Calu3 (cell line): ENCODE measurements around the gene PIP5K1A. TPM values are rescaled to one million over a fixed set of nuclear protein-coding genes. Genes with fewer than 3 reads are reported as not detected.

ENCODE experiments used
- BruUV-seq: library from RNA; stranded (reverse); fragments of 400-500 nt; replicated peaks from 2 replicates; lab custom pipeline; 2021; lab: Mats Ljungman, UMichigan
- CTCF ChIA-PET: fragments of 300-600 bp; sonication (Branson Sonifier 250); formaldehyde crosslinking; loops from one replicate; lab custom pipeline; 2022; ENCODE audit warnings: antibody characterized with exemption; lab: Charles Lee
- DNase-seq: peaks from one replicate; pipeline ENCODE4 v3.0.0; 2022
- H3K27ac Mint-ChIP-seq: one replicate; pipeline ENCODE4 v1.8.0; 2022; ENCODE audit warnings: mixed read lengths; ENCODE audit not compliant: unreplicated experiment
- H3K27me3 Mint-ChIP-seq: one replicate; pipeline ENCODE4 v1.8.0; 2022; ENCODE audit warnings: mixed read lengths; ENCODE audit not compliant: unreplicated experiment
- H3K36me3 Mint-ChIP-seq: one replicate; pipeline ENCODE4 v1.8.0; 2022; ENCODE audit warnings: mild to moderate bottlenecking, moderate library complexity, mixed read lengths; ENCODE audit not compliant: insufficient read depth, unreplicated experiment
- H3K4me1 Mint-ChIP-seq: one replicate; pipeline ENCODE4 v1.8.0; 2022; ENCODE audit warnings: mild to moderate bottlenecking, low read depth, mixed read lengths; ENCODE audit not compliant: unreplicated experiment
- H3K4me3 Mint-ChIP-seq: one replicate; pipeline ENCODE4 v1.8.0; 2022; ENCODE audit warnings: mild to moderate bottlenecking, low read depth, moderate library complexity, mixed read lengths; ENCODE audit not compliant: unreplicated experiment
- H3K9me3 Mint-ChIP-seq: one replicate; pipeline ENCODE4 v1.8.0; 2022; ENCODE audit warnings: low read depth, mixed read lengths; ENCODE audit not compliant: unreplicated experiment
- CTCF ChIP-seq: fragments of 200-600 bp; IDR thresholded peaks from one replicate; pipeline ENCODE4 v1.8.0; 2022; ENCODE audit warnings: antibody characterized with exemption; ENCODE audit not compliant: unreplicated experiment
- intact Hi-C: fragments of 100-400 bp; cut with micrococcal nuclease; formaldehyde crosslinking; loops from one replicate; pipeline ENCODE4 v1.10.0; 2022; ENCODE audit not compliant: unreplicated experiment
- total RNA-seq: library from RNA; stranded (reverse); gene quantifications from 2 replicates; pipeline ENCODE4 v1.2.3, GENCODE V29; 2022

PIP5K1A gene
- total RNA-seq, 1 experiment from 2014 or later = 96.2 TPM

GRCh38 chr1:151292207-151293030 lies 94.1 kb downstream of the PIP5K1A start:
- H3K4me1 Mint-ChIP-seq = no peaks in the 10 kb centered on the region
- CTCF ChIA-PET = interaction anchor here (2.4 kb wide), 1 partner anchor 49 kb away, joined by 8 read pairs; no protein-coding TSS in a partner anchor

GRCh38 chr1:151293093-151293492 lies 94.7 kb downstream of the PIP5K1A start:
- Mint-ChIP-seq H3K27me3 (no peaks in the 10 kb centered on the region), H3K36me3 (peaks cover 74% of the 10 kb centered on the region)

More at GRCh38 chr1:151292207-151293030, 94.1 kb downstream of the PIP5K1A start:
- Mint-ChIP-seq H3K9me3 (no peaks in the 10 kb centered on the region), H3K27ac (peak overlapping the region; percentile 16), H3K36me3 (peaks cover 75% of the 10 kb centered on the region), H3K27me3 (no peaks in the 10 kb centered on the region), H3K4me3 (no peak overlapping the region)
- DNase-seq = no peak
- TF ChIP-seq CTCF = no peak
- BruUV-seq = TSS peak; percentile 18
- intact Hi-C loops = no loop called here

GRCh38 chr1:151294742-151295462 lies 96.5 kb downstream of the PIP5K1A start:
- peaks cover 73% of the 10 kb centered on the region for H3K36me3 Mint-ChIP-seq
- no peak for TF ChIP-seq CTCF
- H3K27me3 Mint-ChIP-seq = no peaks in the 10 kb centered on the region
- DNase-seq = no peak
- no TSS peak for BruUV-seq
- H3K4me3 Mint-ChIP-seq = no peak overlapping the region
- intact Hi-C loops = no loop called here
- H3K27ac Mint-ChIP-seq = no peak overlapping the region
- H3K9me3 Mint-ChIP-seq = no peaks in the 10 kb centered on the region
- no peaks in the 10 kb centered on the region for H3K4me1 Mint-ChIP-seq
- CTCF ChIA-PET = no interaction called here

More at GRCh38 chr1:151293093-151293492, 94.7 kb downstream of the PIP5K1A start:
- intact Hi-C loops = no loop called here
- Mint-ChIP-seq H3K27ac (peak overlapping the region; percentile 16), H3K9me3 (no peaks in the 10 kb centered on the region), H3K4me1 (no peaks in the 10 kb centered on the region), H3K4me3 (no peak overlapping the region)
- CTCF ChIA-PET = interaction anchor here (2.4 kb wide), 1 partner anchor 48 kb away, joined by 8 read pairs; no protein-coding TSS in a partner anchor
- no TSS peak for BruUV-seq
- no peak for DNase-seq
- no peak for TF ChIP-seq CTCF

Other genes starting within 250 kb of the PIP5K1A start
- gene CERS2, start 223.7 kb upstream of the PIP5K1A start, total RNA-seq = 214 and 226 TPM in 2 replicates
- 15.4 and 20.1 TPM in 2 replicates for gene ANXA9, start 216.3 kb upstream of the PIP5K1A start, total RNA-seq
- gene MINDY1, start 191.7 kb upstream of the PIP5K1A start, total RNA-seq = 17.2 and 17.6 TPM in 2 replicates
- gene PRUNE1, start 190.1 kb upstream of the PIP5K1A start, total RNA-seq = 15.9 and 16.0 TPM in 2 replicates
- 1.2 and 2.4 TPM in 2 replicates for gene BNIPL, start 162.0 kb upstream of the PIP5K1A start, total RNA-seq
- 8.5 and 9.5 TPM in 2 replicates for gene C1orf56, start 150.8 kb upstream of the PIP5K1A start, total RNA-seq
- gene CDC42SE1, start 138.9 kb upstream of the PIP5K1A start, total RNA-seq = 103 and 110 TPM in 2 replicates
- 1.5 and 2.1 TPM in 2 replicates for gene MLLT11, start 138.2 kb upstream of the PIP5K1A start, total RNA-seq
- 10.9 and 13.6 TPM in 2 replicates for gene GABPB2, start 127.8 kb upstream of the PIP5K1A start, total RNA-seq
- 2.2 and 2.5 TPM in 2 replicates for gene SEMA6C, start 51.9 kb upstream of the PIP5K1A start, total RNA-seq
- gene TNFAIP8L2, start 41.9 kb upstream of the PIP5K1A start, total RNA-seq = not detected in 2 replicates
- gene LYSMD1, start 32.6 kb upstream of the PIP5K1A start, total RNA-seq = 7.6 and 9.7 TPM in 2 replicates
- gene SCNM1, start 32.4 kb upstream of the PIP5K1A start, total RNA-seq = 47.3 and 49.8 TPM in 2 replicates
- gene TMOD4, start 22.6 kb upstream of the PIP5K1A start, total RNA-seq = 1.6 and 2.1 TPM in 2 replicates
- 91.4 and 111 TPM in 2 replicates for gene VPS72, start 8.4 kb upstream of the PIP5K1A start, total RNA-seq
- gene PSMD4, start 56.2 kb downstream of the PIP5K1A start, total RNA-seq = 302 and 325 TPM in 2 replicates
- gene ZNF687, start 83.7 kb downstream of the PIP5K1A start, total RNA-seq = 42.9 and 43.4 TPM in 2 replicates
- gene PI4KB, start 128.9 kb downstream of the PIP5K1A start, total RNA-seq = 50.7 and 57.6 TPM in 2 replicates
- 82.4 and 88.1 TPM in 2 replicates for gene RFX5, start 148.7 kb downstream of the PIP5K1A start, total RNA-seq
- gene SELENBP1, start 174.2 kb downstream of the PIP5K1A start, total RNA-seq = 7.8 and 9.8 TPM in 2 replicates
- 355 and 411 TPM in 2 replicates for gene PSMB4, start 201.0 kb downstream of the PIP5K1A start, total RNA-seq